ENCODE results near the gene LPP. TPM values are rescaled to one million over a fixed set of nuclear protein-coding genes. Genes with fewer than 3 reads are reported as not detected.

LPP gene
- total and polyA plus RNA-seq, 2 of the 13 experiments (the other 11 are each of a cell fraction or from before 2014, with no cell fraction given): 19.2 to 29.9 TPM

- TF ChIP-seq AHDC1 (CRISPR knock-in tag; IDR thresholded peaks at IDR 0.05; ENCODE audit: borderline replicate concordance) (no peak), ZNF788 (CRISPR knock-in tag; IDR thresholded peaks at IDR 0.05; ENCODE audit: borderline replicate concordance) (no peak)
Measured at GRCh38 chr3:188198760-188199327, 44.9 kb downstream of the LPP start (continued).

- TF ChIP-seq ZNF747 (CRISPR knock-in tag; IDR thresholded peaks at IDR 0.05; ENCODE audit: borderline replicate concordance) (no peak), ZNF10 (CRISPR knock-in tag; IDR thresholded peaks at IDR 0.05; ENCODE audit: borderline replicate concordance, low read depth) (no peak), CCAR2 (optimal IDR thresholded peaks at IDR 0.05; ENCODE audit: low read depth, low read length) (no peak), GTF3A (CRISPR knock-in tag; conservative IDR thresholded peaks at IDR 0.05) (no peak), ARHGAP35 (CRISPR knock-in tag; IDR thresholded peaks at IDR 0.05; ENCODE audit: borderline replicate concordance) (no peak), SRSF9 (IDR thresholded peaks at IDR 0.05; ENCODE audit: borderline replicate concordance, insufficient read depth, low read depth, low read length, poor library complexity, severe bottlenecking) (no peak)
- Histone ChIP-seq H3K4me3 (replicated peaks in 1 of 3; ENCODE audit: insufficient read depth in 1 of 3, low read depth in 2 of 3, low read length in 3 of 3) (no peak overlapping the region), H4K20me1 (ENCODE audit: insufficient read depth, low read length) (peaks cover 6% of the 10 kb centered on the region; the same call in 1 of the 2 replicates), H3K27me3 (ENCODE audit: control insufficient read depth in 1 of 2, insufficient read depth in 2 of 2, low read length in 2 of 2) (no peaks in the 10 kb centered on the region), H2AFZ (ENCODE audit: low read length) (no peak overlapping the region), H3K4me2 (ENCODE audit: low read depth, low read length) (no peak overlapping the region), H3K9ac (ENCODE audit: insufficient read depth, low read depth, low read length) (no peak overlapping the region), H3K9me3 (ENCODE audit: low read length) (no peaks in the 10 kb centered on the region), H3K27ac (ENCODE audit: extremely low read length, insufficient read depth, low read length) (no peak overlapping the region), H3K4me1 (ENCODE audit: insufficient read depth, low read length) (peaks cover 18% of the 10 kb centered on the region; the same call in 1 of the 2 replicates), H3K79me2 (ENCODE audit: insufficient read depth, low read length) (peaks cover 73% of the 10 kb centered on the region), H3K36me3 (replicated peaks in 1 of 2; ENCODE audit: control insufficient read depth in 1 of 2, insufficient read depth in 2 of 2, low read length in 2 of 2) (peaks cover 1 to 18% of the 10 kb centered on the region in 2 experiments; a peak in 2 of 5 replicates)
- DNase-seq (ENCODE audit: low spot score) (no peak), ATAC-seq (no peak), FAIRE-seq (no peak)
- in situ Hi-C loops (cut with HindIII; ENCODE audit: extremely low pct_ligation_motif_present, low pct_unique_long_range_greater_than_20kb) (no loop called here), intact Hi-C loops (cut with micrococcal nuclease; ENCODE audit: unreplicated experiment) (no loop called here)
- 93% methylated on average over 8 of the region's 8 CpGs for whole genome bisulfite sequencing (ENCODE audit: low lambda C conversion rate)
- ChIA-PET CTCF (ENCODE audit: low intra/inter-chr PET ratio, low total read pairs) (no interaction called here), POLR2A (interaction anchor here (0.7 kb wide), 1 partner anchor 464 kb away, joined by 3 read pairs; no protein-coding TSS in a partner anchor)
- BruUV-seq (replicated peaks): no TSS peak
Measured at GRCh38 chr3:188199386-188199785, 45.4 kb downstream of the LPP start.
